PFSK-1 (cell line): ENCODE measurements around the gene FGF11.
"Not testable (repeated sequence)": the region's sequence is repeated elsewhere in the genome, so short reads cannot be mapped to it uniquely, and the experiment has no call there.

Experiments
- FOXP2 ChIP-seq: optimal IDR thresholded peaks from 2 replicates; pipeline ENCODE3; 2011; ENCODE audit warnings: borderline replicate concordance, control low read depth, inconsistent platforms; ENCODE audit not compliant: insufficient read depth; ENCODE audit errors: extremely low read length, extremely low read depth
- POLR2AphosphoS5 ChIP-seq: IDR thresholded peaks from 2 replicates; pipeline ENCODE4 v1.6.1; 2012; ENCODE audit warnings: low read depth, mild to moderate bottlenecking, control low read depth, low read length, moderate library complexity
- SIN3A ChIP-seq: IDR thresholded peaks from 2 replicates; pipeline ENCODE4 v1.6.1; 2012; ENCODE audit warnings: mild to moderate bottlenecking, low read length, moderate library complexity, borderline replicate concordance; ENCODE audit not compliant: insufficient read depth
- TAF1 ChIP-seq: IDR thresholded peaks from 2 replicates; pipeline ENCODE4 v1.6.1; 2012; ENCODE audit warnings: low read length, control low read depth, borderline replicate concordance; ENCODE audit not compliant: insufficient read depth
- TF ChIP-seq, protein P1 (sequence below), 2 experiments: IDR thresholded peaks; 2 replicates each; pipeline versions ENCODE4 v1.6.1 to v1.8.0; 2011 to 2012; ENCODE audit warnings: low read depth in 2 of 2, low read length in 2 of 2, control low read depth in 1 of 2, inconsistent platforms in 1 of 2, mild to moderate bottlenecking in 1 of 2, moderate library complexity in 1 of 2; ENCODE audit not compliant: insufficient read depth in 1 of 2

FGF11 gene

DNA sequence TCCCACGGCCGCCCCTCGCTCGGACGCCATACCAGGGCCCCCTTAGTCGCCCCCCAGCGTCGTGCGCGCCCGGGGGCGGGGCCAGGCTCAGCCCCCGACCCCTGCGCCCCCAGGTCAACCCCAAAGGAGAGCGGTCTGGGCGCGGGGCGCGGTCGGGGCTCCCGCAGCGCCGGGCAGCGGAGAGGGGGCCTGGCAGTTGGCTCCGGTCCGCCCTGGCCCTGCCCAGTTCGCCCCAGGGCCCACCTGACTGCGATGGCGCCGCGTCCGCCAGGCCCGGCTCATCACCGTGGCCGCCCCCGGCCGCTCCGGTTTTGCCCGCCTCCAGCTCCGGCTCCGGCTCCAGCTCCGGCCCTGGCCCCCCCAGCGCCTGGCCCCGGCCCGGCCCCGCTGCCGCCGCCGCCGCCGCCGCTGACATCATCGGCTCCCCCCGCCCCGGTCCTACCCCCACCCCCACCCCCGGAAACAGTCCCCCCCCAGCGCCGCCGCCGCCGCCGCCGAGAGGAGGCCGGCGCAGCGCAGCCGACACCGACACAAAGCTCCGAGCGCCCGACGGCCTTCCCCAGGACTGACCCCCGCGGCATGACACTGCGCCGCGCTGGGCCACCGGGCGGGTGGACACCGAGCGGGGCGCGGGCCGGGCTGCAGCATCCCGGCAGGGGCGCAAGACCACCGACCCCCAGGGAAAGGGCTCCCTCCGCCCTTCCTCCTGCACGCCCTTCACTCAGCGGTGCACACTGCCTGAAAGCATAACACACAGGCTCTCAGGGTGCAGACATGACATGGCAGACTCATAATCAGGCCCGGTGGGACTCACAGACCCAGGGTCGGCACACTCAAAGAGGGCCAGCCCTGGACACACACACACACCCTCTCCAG lies 40.1 kb downstream of the FGF11 start, which contains the start of gene ZBTB4:
Gene ZBTB4 (minus strand): TSS at position 419 of the 876 bp plus-strand sequence. CDS start 12,830 bp downstream, outside the sequence.
- TF ChIP-seq, protein P1, sequence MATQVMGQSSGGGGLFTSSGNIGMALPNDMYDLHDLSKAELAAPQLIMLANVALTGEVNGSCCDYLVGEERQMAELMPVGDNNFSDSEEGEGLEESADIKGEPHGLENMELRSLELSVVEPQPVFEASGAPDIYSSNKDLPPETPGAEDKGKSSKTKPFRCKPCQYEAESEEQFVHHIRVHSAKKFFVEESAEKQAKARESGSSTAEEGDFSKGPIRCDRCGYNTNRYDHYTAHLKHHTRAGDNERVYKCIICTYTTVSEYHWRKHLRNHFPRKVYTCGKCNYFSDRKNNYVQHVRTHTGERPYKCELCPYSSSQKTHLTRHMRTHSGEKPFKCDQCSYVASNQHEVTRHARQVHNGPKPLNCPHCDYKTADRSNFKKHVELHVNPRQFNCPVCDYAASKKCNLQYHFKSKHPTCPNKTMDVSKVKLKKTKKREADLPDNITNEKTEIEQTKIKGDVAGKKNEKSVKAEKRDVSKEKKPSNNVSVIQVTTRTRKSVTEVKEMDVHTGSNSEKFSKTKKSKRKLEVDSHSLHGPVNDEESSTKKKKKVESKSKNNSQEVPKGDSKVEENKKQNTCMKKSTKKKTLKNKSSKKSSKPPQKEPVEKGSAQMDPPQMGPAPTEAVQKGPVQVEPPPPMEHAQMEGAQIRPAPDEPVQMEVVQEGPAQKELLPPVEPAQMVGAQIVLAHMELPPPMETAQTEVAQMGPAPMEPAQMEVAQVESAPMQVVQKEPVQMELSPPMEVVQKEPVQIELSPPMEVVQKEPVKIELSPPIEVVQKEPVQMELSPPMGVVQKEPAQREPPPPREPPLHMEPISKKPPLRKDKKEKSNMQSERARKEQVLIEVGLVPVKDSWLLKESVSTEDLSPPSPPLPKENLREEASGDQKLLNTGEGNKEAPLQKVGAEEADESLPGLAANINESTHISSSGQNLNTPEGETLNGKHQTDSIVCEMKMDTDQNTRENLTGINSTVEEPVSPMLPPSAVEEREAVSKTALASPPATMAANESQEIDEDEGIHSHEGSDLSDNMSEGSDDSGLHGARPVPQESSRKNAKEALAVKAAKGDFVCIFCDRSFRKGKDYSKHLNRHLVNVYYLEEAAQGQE (IDR thresholded peaks at IDR 0.05; ENCODE audit: insufficient read depth in 1 of 2, low read depth in 2 of 2, low read length in 2 of 2), result no peak
- TF ChIP-seq FOXP2 (no peak), POLR2AphosphoS5 (no peak), SIN3A (no peak), TAF1 (no peak)

DNA sequence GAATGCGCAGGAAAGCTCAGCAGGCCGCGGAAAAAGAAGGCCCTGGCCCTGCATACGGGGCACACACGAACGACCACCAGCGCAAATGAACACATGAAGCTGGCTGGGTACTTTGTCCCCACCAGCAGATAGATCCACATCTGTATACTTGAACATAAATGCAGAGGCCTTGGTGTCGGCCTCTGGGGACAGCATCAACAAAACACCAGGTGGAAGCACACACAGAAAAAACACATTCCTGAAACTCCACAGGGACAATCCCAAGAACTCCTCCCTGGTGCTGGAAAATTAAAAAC lies 40.7 kb downstream of the FGF11 start:
- no peak for TF ChIP-seq FOXP2

DNA sequence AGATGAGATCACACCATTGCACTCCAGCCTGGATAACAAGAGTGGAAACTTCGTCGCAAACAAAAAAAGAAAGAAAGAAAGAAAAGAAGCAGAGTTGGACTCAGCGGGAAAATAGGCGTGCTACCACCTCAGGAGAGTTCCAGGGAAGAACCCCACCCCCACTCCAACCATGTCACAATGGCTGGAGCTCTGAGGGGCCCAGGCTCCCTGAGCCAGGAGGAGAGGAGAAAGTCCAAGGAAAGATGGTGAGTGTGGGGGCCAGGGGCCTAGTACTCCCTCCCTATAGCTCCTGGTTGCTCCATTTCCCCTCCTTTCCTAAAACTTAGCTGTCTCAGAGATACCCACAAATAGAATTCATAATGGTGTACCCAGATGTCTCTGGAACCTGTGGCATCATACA lies 42.0 kb downstream of the FGF11 start, which contains the start of gene SLC35G6:
Gene SLC35G6 (plus strand): TSS at position 172 of the 400 bp plus-strand sequence. CDS start 71 bp downstream, at position 243.
- TF ChIP-seq SIN3A, POLR2AphosphoS5, FOXP2: not testable (repeated sequence)

DNA sequence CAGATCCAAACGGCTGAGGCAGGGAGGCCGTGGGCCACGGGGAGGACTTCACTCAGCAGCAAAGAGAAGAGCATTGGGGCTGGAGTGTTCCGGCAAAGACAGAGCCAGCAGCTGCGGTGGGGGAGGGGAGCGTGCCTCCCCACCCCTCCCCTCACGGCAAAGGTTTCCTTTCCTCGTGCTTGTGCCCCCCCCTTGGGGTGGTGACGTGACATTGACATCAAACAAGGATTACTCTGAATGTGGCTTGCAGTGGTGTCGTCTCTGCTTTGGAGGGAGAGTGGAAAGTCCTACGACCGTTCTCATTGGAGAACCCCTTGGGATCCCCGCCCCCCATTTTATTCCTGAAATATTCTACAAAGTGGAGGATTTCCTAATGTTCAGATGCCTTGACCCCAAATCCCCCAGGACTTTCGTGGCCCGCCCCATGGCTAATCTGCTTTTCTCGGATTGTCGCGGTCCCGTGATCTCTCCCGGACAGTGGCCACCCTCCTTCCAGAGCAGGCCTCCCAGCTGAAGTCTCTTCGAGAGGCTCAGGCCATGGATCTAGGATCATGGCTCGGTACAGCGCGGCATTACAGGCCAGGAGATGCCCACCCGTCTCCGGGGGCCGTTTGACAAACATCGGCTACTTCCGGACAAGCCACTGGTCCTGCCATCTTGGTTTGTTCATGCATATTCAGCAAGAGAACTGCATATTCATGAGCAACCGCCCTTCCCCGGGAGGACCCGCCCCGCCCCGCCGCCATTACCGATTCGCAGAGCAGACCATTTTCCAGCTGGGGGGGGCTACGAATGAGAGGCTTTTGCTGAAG lies 44.1 kb downstream of the FGF11 start:
- TF ChIP-seq, protein P1 (IDR thresholded peaks at IDR 0.05; ENCODE audit: insufficient read depth in 1 of 2, low read depth in 2 of 2, low read length in 2 of 2), result peak; percentile 10 to 38; a peak in 1 of 4 replicates
- no peak for TF ChIP-seq FOXP2
- no peak for TF ChIP-seq POLR2AphosphoS5
- TF ChIP-seq SIN3A, result peak; percentile 79; the same call in 1 of the 2 replicates
- TF ChIP-seq TAF1, result no peak

DNA sequence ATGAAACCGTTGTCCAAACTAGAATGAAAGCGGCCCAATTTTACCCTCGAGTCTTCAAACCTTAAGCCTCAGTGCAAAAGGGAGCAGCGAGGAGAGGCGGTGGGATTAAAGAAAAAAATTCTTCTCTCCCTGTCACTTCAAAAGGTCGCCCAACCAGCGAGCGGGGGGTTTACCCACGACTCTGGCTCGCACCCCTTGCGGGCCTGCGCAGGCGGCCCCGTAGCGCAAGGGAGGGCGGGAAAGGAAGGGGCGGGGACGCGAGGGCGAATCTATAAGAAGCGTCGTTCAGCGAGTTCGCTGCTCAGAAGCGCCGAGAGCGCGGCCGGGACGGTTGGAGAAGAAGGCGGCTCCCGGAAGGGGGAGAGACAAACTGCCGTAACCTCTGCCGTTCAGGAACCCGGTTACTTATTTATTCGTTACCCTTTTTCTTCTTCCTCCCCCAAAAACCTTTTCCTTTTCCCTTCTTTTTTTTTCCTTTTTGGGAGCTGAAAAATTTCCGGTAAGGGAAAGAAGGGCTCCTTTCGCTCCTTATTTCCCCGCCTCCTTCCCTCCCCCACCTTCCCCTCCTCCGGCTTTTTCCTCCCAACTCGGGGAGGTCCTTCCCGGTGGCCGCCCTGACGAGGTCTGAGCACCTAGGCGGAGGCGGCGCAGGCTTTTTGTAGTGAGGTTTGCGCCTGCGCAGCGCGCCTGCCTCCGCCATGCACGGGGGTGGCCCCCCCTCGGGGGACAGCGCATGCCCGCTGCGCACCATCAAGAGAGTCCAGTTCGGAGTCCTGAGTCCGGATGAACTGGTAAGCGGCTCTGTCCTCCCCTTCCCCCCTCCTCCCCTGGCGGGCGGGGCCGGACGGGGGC lies 45.0 kb downstream of the FGF11 start, which contains the start of gene POLR2A:
Gene POLR2A (plus strand): TSS at position 300 of the 852 bp plus-strand sequence.
- TF ChIP-seq, protein P1 (IDR thresholded peaks at IDR 0.05; ENCODE audit: insufficient read depth in 1 of 2, low read depth in 2 of 2, low read length in 2 of 2), result peak; percentile 62 to 66
- no peak for TF ChIP-seq SIN3A
- TF ChIP-seq FOXP2, result peak; percentile 88
- peak; percentile 99 for TF ChIP-seq TAF1
- peak; percentile 100 for TF ChIP-seq POLR2AphosphoS5
